HG03280 (cell line): Measurements from ENCODE around the gene SDSL.

Source experiments
- ATAC-seq: cut with Tn5 transposase; IDR thresholded peaks from one replicate; pipeline ENCODE4 v1.9.1; 2021; ENCODE audit warnings: mild to moderate bottlenecking, moderate library complexity; ENCODE audit not compliant: unreplicated experiment

SDSL gene

GRCh38 chr12:113479216-113479589 lies 57.0 kb downstream of the SDSL start:
- no peak for ATAC-seq

GRCh38 chr12:113479590-113480335 lies 57.6 kb downstream of the SDSL start:
- ATAC-seq, result no peak

GRCh38 chr12:113480336-113480971 lies 58.3 kb downstream of the SDSL start:
- no peak for ATAC-seq

GRCh38 chr12:113482334-113482733 lies 60.2 kb downstream of the SDSL start:
- no peak for ATAC-seq

GRCh38 chr12:113485330-113485729 lies 63.1 kb downstream of the SDSL start:
- ATAC-seq, result no peak

GRCh38 chr12:113486722-113487121 lies 64.5 kb downstream of the SDSL start:
- ATAC-seq, result no peak
